DMS 273 (cell line): ENCODE measurements around the gene CRNN.
A peak's percentile ranks its signal among the peaks of the same experiment; 100 is the strongest.

ENCODE experiments used
- DNase-seq: peaks from one replicate; lab custom pipeline; 2025; ENCODE audit not compliant: unreplicated experiment; lab: John Stamatoyannopoulos, UW

CRNN gene

DNA sequence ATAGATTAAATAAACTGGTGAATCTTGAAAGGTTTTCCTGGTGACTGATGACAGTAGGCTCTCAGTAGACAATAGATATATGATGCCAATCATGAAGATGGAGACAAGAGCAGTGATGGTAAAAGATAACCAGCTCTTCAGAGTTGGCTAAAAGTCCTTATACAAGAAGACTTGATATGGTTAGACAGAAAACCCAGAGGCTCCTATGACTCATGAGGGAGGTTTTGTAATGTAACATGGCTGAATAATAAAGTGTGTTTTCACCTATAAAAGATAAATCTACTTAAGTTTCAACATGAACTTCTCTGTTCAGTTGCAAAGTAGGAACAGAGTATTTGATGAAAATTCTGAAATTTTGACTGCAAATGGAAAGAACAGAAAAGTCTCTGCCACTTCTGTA is 12.7 kb upstream of the CRNN start:
- no peak for DNase-seq

DNA sequence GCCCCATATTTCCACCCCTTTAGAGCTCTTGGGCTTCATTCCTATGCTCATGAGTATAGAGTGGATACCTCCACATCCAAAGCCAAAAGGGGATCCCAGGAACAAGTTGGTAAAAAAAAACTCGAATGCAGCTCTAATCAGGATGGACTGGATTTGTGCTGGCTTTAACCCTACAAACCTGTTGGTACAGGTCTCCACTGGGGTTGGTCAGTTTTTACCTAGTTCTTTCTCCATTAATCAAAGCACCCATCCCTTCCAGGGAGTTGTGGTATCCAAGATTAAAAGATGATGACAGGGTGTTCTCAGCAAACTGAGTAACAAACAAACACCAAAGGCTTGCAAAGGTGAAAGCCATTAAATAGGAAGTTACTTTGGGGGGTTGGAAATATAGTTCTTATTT is 5.9 kb upstream of the CRNN start:
- DNase-seq: no peak

DNA sequence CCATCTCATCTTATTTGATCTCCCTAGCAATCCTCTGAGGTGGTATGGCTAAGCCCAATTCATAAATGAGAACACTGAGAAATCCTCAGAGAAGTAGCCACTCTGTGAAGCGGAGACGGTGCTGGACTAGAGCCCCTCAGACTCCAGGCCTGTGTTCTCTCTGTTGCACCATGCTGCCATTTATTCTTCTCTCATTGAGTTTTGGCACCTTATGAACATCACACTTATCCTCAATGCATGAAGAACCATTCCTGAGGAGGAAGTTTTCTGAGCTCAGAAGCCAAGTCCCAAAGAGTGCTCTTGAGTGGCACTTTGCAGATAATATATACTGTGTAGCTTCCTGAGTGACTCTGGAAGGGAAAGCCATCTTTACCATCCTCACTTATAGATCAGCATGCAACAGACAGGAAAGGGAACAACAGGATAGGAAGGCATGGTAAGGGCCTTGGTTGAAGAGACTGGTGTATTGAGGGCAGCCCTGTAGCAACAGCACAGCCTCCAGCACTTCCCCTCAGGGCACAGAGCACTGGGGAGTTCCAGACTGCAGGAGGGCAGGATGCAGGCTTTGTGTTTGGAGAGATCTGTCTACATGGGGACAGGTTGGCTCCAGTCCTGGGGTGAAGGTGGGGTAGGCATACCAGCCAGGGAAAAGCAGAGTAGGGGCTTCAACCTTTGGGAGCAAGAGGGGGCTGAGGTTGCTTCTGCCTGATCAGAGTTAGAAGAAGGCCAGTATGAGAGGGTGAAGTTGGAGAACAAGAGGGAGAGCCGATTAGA is 1.6 kb upstream of the CRNN start:
- no peak for DNase-seq

GRCh38 chr1:152412756-152413155 is 1.3 kb downstream of the CRNN start:
- no peak for DNase-seq

DNA sequence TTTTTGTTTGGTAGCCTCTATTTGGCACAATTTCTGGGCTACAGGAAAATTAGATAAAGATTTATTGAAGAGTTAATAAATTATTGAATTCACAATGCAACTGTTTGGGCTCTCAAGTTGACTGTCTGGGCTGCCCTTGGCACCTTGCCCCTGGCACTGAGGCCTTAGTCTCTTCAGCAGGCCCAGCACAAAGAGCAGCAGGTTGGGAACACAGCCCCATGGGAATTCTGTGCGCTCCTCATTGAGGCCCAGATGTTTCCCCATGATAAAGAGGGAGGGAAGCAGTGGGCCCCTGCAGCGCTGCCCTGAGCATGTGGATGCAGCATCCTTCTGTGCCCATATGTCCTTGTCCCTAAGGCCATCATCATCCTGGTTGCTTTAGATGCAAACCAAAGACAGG is 2.9 kb downstream of the CRNN start:
- DNase-seq: peak; percentile 89

DNA sequence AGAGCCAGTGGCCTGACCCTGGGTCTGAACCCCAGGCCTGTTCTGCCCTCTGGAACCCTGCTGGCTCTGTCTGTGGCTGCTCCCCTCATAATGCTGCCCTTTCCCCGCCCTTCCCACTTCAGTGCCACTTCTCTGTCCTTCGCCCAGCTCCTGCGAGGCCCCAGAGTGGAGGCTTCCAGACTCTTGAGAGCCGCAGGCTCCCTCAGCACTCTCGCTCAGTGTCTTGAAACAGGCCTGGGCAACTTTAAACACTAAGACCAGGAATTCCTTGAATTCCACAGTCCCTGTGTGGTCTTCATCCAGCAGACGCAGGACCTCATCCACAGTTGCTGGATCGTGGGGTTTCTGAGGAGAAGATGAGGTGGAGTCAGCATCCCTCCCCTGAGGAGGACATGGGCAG is 3.5 kb downstream of the CRNN start:
- DNase-seq: no peak

DNA sequence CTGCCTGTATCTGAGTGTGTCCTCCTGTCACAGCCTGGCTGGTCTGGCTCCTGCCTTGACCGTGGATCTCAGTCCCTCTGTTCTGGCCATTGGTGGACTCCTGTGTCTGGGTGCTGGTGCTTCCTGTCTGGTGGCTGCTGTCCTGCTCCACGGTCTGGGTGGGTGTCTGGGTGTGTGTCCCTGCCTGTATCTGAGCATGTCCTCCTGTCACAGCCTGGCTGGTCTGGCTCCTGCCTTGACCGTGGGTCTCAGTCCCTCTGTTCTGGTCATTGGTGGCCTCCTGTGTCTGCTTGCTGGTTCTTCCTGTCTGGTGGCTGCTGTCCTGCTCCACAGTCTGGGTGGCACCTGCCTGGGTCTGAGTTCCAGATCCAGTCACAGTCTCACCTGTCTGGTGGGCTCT is 4.0 kb downstream of the CRNN start:
- no peak for DNase-seq

DNA sequence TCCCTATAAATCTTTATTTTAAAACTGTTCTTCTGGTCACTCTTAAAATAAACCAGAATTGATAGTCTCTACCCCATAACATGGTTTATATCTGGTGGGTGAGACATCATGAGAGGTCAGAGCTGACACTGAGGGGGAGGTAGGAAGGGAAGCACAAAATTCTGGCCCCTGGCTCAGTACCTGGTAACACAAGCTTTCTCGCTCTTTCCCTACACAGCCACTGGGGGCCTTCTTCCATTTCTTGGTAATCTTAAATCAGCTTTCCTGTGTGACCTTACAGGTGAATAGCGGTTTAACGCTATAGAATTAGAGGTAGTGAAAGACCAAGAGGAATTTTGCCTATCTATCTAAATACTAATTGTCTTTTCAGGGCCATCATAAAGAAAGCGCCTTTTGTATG is 5.4 kb downstream of the CRNN start:
- DNase-seq: no peak

DNA sequence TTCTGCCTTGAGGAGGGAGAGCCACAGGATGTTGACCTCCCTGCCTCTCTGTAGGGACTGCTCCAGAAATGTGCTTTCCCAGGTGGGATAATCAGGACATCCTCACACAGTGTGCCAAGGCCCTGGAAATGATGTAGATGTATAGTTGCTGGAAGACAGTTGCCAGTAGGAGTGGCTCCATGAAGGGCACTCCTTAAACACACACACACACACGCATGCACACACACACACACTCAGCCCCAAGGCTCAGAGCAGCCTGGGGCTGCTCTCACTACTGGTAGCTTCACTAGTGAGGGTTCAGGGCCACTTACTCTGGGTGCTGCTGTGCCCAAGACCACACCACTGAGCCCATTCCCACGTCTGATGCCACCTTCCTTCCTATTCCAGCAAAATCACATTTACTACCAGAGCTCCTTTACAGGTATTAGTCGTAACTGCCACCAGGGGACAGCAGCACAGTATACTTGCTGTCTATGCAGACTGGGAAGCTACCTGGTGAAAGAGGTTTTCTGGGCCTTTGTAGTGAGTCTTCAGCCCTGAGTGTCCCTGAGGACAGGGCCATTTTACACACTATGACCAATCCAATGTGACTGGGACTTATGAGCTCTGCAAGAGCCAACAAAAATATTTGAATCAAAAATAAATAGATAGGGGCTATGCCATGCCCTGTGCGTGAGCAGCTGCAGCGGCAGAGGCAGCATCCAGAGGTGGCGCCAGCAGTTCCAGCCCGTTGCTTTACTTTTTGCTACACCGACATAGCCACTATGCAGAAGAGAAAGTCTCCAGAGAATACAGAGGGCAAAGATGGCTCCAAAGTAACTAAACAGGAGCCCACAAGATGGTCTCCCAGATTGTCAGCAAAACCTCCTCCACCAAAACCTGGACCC is 15.0 kb downstream of the CRNN start:
- DNase-seq: peak; percentile 69

GRCh38 chr1:152397474-152397873 is 16.6 kb downstream of the CRNN start:
- DNase-seq: peak; percentile 4

DNA sequence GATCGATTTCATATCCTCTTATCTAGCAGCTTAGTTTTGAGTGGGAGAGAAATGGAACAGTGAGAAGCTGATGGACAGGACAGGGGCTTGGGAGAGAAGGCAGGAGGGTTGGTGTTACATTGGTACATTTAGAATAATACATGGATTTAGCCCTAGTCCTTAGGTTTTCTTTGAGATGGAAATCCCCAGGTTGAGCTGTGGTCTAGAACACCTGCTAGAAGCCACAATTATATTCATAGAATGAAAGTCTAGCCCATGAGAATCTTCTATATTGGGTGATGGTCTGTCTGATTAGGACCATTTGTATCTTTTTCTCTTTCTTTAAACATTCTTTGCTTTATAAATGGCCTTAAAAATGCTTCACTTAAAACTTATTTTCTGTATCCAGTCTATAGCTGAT is 19.9 kb downstream of the CRNN start:
- no peak for DNase-seq

DNA sequence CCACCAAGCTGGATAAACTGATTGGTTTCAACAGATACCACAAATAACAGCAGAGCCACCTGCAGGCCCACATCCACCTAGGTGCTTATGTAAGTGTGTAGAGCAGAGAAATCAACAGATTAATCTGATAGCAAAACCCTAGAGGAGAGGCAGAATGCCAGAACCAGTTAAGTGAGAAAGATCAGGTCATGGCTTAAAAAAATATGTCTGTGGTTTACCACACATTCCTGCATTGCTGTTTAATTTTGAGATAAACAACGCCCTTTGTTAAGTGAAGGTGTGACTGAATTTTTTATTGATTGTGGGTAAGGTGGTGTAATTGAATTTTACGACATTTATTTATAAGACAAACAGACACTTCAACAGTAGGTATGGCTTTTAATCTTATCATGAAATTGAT is 21.2 kb downstream of the CRNN start:
- no peak for DNase-seq

- no peak for DNase-seq
Observed at GRCh38 chr1:152388889-152389288, 25.2 kb downstream of the CRNN start.

- no peak for DNase-seq
Observed at GRCh38 chr1:152386940-152387339, 27.1 kb downstream of the CRNN start.

- no peak for DNase-seq
Observed at GRCh38 chr1:152380932-152381331, 33.1 kb downstream of the CRNN start.

DNA sequence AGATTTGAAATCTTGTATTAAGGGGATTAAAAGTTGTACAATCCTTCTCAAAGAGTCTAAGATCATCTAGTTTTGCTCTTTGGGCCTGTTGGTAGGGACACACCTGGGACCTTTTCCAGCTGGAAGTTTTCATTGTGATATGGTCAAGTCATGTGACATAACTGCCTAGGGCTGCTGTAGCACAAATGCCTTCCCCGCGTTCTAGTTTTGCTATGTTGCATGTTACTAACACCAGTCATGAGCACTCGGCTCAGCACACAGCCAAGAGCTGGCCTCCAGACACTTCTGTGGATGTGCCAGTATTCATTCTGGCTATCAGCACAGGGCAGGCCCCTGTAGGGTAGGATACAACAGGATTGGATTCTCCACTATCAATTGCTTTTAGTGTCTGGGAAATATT is 39.6 kb downstream of the CRNN start:
- no peak for DNase-seq

- DNase-seq: no peak
Observed at GRCh38 chr1:152372672-152373071, 41.4 kb downstream of the CRNN start.

DNA sequence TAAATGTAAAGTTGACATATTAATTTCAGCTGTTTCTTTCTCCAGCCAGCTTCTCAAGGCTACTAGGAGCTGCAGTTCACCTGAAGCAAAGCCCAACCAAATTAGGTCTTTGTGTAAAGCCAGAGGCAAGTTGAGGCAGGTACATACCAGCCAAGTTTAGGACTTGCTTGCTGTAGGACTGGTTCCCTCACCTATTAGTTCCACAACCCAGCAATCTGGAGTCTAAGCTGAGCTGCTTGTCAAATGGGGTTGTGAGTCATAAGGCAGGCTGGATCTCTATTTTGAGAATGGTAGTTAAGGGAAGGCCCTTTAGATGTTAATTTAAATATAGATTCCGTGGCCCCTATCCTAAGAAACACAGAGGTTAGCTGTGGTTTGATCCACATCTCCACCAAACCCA is 46.6 kb downstream of the CRNN start:
- no peak for DNase-seq

GRCh38 chr1:152359906-152360305 is 54.2 kb downstream of the CRNN start, which contains the start of gene FLG2:
Gene FLG2 (minus strand): TSS chr1:152360006. CDS start chr1:152358884, 1,122 bp downstream.
- no peak for DNase-seq
